ENCODE measurements around the gene PHACTR4. TPM values are rescaled to one million over a fixed set of nuclear protein-coding genes. Genes with fewer than 3 reads are reported as not detected.

Gene PHACTR4
- total RNA-seq, 2 donors from 2014 or later: 49.9 to 65.0 TPM

GRCh38 chr1:28439320-28439719 is 69.8 kb downstream of the PHACTR4 start:
- no peak overlapping the region for H3K27ac ChIP-seq (ENCODE audit: low read depth, low read length)
- peaks cover 10% of the 10 kb centered on the region for H3K4me1 Mint-ChIP-seq
- peaks cover 30% of the 10 kb centered on the region for H3K36me3 Mint-ChIP-seq (ENCODE audit: low read depth)
- H3K9me3 Mint-ChIP-seq: peaks cover 10% of the 10 kb centered on the region
- no peaks in the 10 kb centered on the region for H3K27me3 ChIP-seq (ENCODE audit: control insufficient read depth, insufficient read depth, low read length, poor library complexity, severe bottlenecking)
- TF ChIP-seq CTCF (conservative IDR thresholded peaks at IDR 0.05): no peak
- H3K9me3 ChIP-seq (ENCODE audit: control insufficient read depth, low read length): no peaks in the 10 kb centered on the region
- H3K36me3 ChIP-seq (ENCODE audit: control insufficient read depth, insufficient read depth, low read length): peaks cover 8% of the 10 kb centered on the region
- peaks cover 6% of the 10 kb centered on the region for H3K4me1 ChIP-seq (ENCODE audit: control insufficient read depth, insufficient read depth, low read length)
- H3K4me3 ChIP-seq (ENCODE audit: low read length): no peak overlapping the region
- no peak overlapping the region for H3K4me3 Mint-ChIP-seq
- DNase-seq: no peak
- H3K9ac ChIP-seq (ENCODE audit: extremely low read depth, low read length, poor library complexity, severe bottlenecking): no peak overlapping the region
- no peaks in the 10 kb centered on the region for H3K27me3 Mint-ChIP-seq (ENCODE audit: insufficient read depth)
- H3K27ac Mint-ChIP-seq: no peak overlapping the region

- peaks cover 35% of the 10 kb centered on the region for H3K36me3 Mint-ChIP-seq (ENCODE audit: low read depth)
- WGBS, 2 experiments (ENCODE audit: insufficient coverage in 1 of 2, insufficient read length in 1 of 2): 96 to 100% methylated on average over 2 to 4 of the region's 4 CpGs
These were observed 72.1 kb downstream of the PHACTR4 start for GRCh38 chr1:28441674-28442073.

GRCh38 chr1:28443550-28443949 is 74.0 kb downstream of the PHACTR4 start:
- H3K27me3 Mint-ChIP-seq (ENCODE audit: insufficient read depth): no peaks in the 10 kb centered on the region
- H3K4me3 ChIP-seq (ENCODE audit: low read length): no peak overlapping the region
- no peak overlapping the region for H3K4me3 Mint-ChIP-seq
- no peaks in the 10 kb centered on the region for H3K4me1 Mint-ChIP-seq
- peaks cover 32% of the 10 kb centered on the region for H3K36me3 Mint-ChIP-seq (ENCODE audit: low read depth)
- H3K9me3 Mint-ChIP-seq: peaks cover 10% of the 10 kb centered on the region
- 77 to 82% methylated on average over 3 of the region's 3 CpGs for WGBS, 2 experiments (ENCODE audit: insufficient coverage in 1 of 2, insufficient read length in 1 of 2)
- no peak overlapping the region for H3K27ac ChIP-seq (ENCODE audit: low read depth, low read length)
- no peak for DNase-seq
- H3K27ac Mint-ChIP-seq: no peak overlapping the region
- no peaks in the 10 kb centered on the region for H3K27me3 ChIP-seq (ENCODE audit: control insufficient read depth, insufficient read depth, low read length, poor library complexity, severe bottlenecking)
- no peaks in the 10 kb centered on the region for H3K9me3 ChIP-seq (ENCODE audit: control insufficient read depth, low read length)
- no peaks in the 10 kb centered on the region for H3K4me1 ChIP-seq (ENCODE audit: control insufficient read depth, insufficient read depth, low read length)
- H3K36me3 ChIP-seq (ENCODE audit: control insufficient read depth, insufficient read depth, low read length): peaks cover 3% of the 10 kb centered on the region
- no peak overlapping the region for H3K9ac ChIP-seq (ENCODE audit: extremely low read depth, low read length, poor library complexity, severe bottlenecking)
- TF ChIP-seq CTCF (conservative IDR thresholded peaks at IDR 0.05): no peak

More at GRCh38 chr1:28441674-28442073, 72.1 kb downstream of the PHACTR4 start:
- H3K9me3 ChIP-seq (ENCODE audit: control insufficient read depth, low read length): no peaks in the 10 kb centered on the region
- H3K27ac Mint-ChIP-seq: no peak overlapping the region
- H3K27me3 Mint-ChIP-seq (ENCODE audit: insufficient read depth): no peaks in the 10 kb centered on the region
- H3K9ac ChIP-seq (ENCODE audit: extremely low read depth, low read length, poor library complexity, severe bottlenecking): no peak overlapping the region
- H3K27me3 ChIP-seq (ENCODE audit: control insufficient read depth, insufficient read depth, low read length, poor library complexity, severe bottlenecking): no peaks in the 10 kb centered on the region
- DNase-seq: no peak
- TF ChIP-seq CTCF (conservative IDR thresholded peaks at IDR 0.05): no peak
- H3K36me3 ChIP-seq (ENCODE audit: control insufficient read depth, insufficient read depth, low read length): peaks cover 8% of the 10 kb centered on the region
- peaks cover 10% of the 10 kb centered on the region for H3K9me3 Mint-ChIP-seq
- H3K4me3 ChIP-seq (ENCODE audit: low read length): no peak overlapping the region
- peaks cover 8% of the 10 kb centered on the region for H3K4me1 Mint-ChIP-seq
- H3K4me1 ChIP-seq (ENCODE audit: control insufficient read depth, insufficient read depth, low read length): peaks cover 6% of the 10 kb centered on the region
- no peak overlapping the region for H3K4me3 Mint-ChIP-seq
- H3K27ac ChIP-seq (ENCODE audit: low read depth, low read length): no peak overlapping the region

Measured in endodermal cell (in vitro differentiated cells).